Measurements from ENCODE around the gene JMJD4.
"Not testable (repeated sequence)": the region's sequence is repeated elsewhere in the genome, so short reads cannot be mapped to it uniquely, and the experiment has no call there.

The JMJD4 gene

GRCh38 chr1:227707846-227708245 lies 27.3 kb downstream of the JMJD4 start:
- no peak for DNase-seq (ENCODE audit: insufficient read length, low spot score)
- no peak for FAIRE-seq

- not testable (repeated sequence) for FAIRE-seq; DNase-seq (ENCODE audit: insufficient read length, low spot score)
Observed at GRCh38 chr1:227701631-227702030, 33.5 kb downstream of the JMJD4 start.

GRCh38 chr1:227697321-227697864 lies 37.7 kb downstream of the JMJD4 start:
- DNase-seq (ENCODE audit: insufficient read length, low spot score) (no peak), FAIRE-seq (no peak)

GRCh38 chr1:227685807-227686206 lies 49.3 kb downstream of the JMJD4 start:
- DNase-seq (ENCODE audit: insufficient read length, low spot score) = no peak
- no peak for FAIRE-seq

Data from GM19239 (cell line).